ENCODE data around the gene EIF2B2.

DNA sequence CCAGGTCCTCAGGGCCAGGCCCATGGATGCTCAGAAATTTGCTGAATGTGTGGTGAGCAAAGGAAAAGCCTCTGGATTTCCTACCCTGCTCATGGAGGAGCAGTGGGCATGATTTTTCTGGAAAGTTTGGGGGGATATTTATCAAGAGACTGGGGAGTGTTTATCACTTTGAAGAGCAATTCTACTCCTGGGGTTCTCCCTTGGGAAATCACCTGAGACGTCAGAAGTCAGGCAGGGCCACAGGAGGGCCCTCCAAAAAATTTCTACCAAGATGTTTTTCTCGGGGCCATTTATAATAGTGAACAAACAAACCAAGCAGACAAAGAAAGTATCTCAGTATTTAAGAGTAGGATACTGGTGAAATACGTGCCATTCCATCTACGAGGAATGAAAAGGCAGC is 20.1 kb upstream of the EIF2B2 start:
- TF ChIP-seq CTCF (conservative IDR thresholded peaks at IDR 0.05; ENCODE audit: low read length): no peak
- TF ChIP-seq EZH2phosphoT487 (IDR thresholded peaks at IDR 0.05; ENCODE audit: borderline replicate concordance, low read depth, low read length): no peak
